ENCODE data around the gene CDKN2B-AS1.

The CDKN2B-AS1 gene

DNA sequence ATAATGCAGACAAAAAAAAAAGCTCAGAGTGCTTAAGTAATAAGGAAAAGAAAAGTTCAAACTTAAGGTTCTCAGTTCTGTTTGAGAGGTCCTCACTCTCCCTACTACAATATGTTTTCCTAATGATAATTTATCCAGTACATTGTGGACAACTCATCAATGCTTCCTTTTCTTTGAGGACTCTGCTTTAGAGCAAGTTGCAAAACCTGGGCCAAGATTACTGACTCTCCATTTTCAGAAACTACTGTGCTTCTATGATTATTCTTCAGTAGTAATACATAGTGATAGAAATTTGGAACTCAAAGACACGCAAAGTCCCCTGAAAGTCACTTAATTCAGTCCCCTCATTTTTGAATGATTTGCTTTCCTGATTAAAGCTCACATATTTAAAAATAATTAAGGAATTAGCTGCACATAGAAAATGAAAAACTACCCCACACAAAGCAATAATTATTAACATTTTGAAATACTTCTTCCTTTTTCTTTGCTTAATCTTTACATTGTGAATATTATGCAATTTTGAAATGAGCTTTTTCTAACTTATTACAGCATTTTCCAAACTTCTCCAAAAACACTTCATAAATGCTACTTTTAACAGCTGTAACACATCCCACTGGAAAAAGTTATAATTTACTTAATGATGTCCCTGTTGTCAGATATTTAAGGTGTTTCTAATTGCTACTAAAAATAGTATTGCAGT, 11.6 kb upstream of the CDKN2B-AS1 start:
- TF ChIP-seq, protein P1, sequence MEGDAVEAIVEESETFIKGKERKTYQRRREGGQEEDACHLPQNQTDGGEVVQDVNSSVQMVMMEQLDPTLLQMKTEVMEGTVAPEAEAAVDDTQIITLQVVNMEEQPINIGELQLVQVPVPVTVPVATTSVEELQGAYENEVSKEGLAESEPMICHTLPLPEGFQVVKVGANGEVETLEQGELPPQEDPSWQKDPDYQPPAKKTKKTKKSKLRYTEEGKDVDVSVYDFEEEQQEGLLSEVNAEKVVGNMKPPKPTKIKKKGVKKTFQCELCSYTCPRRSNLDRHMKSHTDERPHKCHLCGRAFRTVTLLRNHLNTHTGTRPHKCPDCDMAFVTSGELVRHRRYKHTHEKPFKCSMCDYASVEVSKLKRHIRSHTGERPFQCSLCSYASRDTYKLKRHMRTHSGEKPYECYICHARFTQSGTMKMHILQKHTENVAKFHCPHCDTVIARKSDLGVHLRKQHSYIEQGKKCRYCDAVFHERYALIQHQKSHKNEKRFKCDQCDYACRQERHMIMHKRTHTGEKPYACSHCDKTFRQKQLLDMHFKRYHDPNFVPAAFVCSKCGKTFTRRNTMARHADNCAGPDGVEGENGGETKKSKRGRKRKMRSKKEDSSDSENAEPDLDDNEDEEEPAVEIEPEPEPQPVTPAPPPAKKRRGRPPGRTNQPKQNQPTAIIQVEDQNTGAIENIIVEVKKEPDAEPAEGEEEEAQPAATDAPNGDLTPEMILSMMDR (IDR thresholded peaks at IDR 0.05; ENCODE audit: extremely low read depth, missing control alignments), result no peak
- DNase-seq (ENCODE audit: low spot score), result no peak

DNA sequence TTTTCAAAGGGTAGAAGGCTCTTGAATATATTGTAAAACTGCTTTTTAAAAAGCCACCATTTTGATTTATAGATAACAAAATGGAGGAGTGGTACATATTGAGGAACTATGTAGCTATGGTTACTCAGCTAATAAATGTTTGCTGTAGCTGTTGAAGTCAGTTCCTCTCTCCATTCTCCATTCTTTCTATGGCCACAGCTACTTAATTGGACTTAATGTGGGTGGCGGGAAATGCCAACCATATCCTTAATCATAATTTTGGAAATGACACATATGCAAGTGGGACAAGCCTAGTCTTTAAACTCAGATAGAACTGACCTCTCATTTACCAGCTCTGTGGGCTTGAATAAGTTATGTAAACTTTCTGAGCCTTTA, 11.0 kb upstream of the CDKN2B-AS1 start:
- TF ChIP-seq, protein P1 (IDR thresholded peaks at IDR 0.05; ENCODE audit: extremely low read depth, missing control alignments), result no peak

DNA sequence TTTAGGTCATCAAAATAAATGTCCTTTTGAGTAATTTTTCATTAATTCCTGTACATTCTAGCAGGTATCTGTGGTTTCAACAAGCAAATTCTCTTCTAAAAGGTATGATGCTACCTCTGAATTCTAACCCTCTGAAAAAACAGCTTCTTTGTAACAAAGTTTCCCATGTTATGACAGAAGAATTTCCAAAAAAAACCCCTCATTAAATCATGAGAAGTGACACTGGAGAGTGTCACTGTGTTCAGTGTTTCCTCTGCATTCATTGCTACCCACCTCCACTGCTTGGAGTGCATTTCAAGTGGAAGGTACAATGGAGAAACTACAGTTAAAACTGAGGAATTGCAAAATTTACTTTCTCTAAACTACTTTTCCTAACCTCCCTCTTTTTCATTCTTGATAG, 10.5 kb upstream of the CDKN2B-AS1 start:
- no peak for DNase-seq (ENCODE audit: low spot score)
- TF ChIP-seq, protein P1 (IDR thresholded peaks at IDR 0.05; ENCODE audit: extremely low read depth, missing control alignments), result no peak

More for the DNA sequence above, 11.0 kb upstream of the CDKN2B-AS1 start:
- no peak for DNase-seq (ENCODE audit: low spot score)

DNA sequence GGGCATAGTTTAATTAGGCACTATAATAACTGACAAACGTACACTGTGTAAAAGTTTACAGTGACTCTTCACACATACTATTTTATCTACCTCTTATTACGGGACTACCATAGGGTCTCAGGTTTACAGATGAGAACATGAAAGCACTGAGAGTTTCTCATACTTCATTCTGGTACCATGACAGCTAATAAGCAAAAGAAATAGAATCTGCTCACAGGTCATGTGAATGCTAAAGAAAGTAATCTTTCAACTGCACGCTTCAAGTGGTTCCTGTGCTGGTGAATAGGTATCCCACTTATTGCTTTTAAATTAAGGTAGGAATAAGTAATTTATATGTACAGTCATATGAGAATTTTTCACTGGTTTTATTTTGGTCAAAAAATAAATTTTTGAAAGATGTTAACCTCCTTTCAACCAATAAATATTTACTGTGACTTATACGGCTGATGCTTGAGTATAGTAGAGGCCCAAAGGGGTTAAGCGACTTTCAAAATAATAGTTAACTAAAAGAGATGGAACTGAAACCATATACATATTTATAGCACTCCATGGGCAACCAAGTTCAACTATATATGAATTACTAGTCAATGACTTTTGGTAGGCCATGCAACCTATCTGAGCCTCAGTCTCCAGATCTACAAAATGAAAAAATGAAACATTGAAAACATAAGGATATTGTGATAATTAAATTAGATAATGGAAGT, 8.5 kb upstream of the CDKN2B-AS1 start:
- DNase-seq (ENCODE audit: low spot score), result no peak
- TF ChIP-seq, protein P1 (IDR thresholded peaks at IDR 0.05; ENCODE audit: extremely low read depth, missing control alignments), result no peak

DNA sequence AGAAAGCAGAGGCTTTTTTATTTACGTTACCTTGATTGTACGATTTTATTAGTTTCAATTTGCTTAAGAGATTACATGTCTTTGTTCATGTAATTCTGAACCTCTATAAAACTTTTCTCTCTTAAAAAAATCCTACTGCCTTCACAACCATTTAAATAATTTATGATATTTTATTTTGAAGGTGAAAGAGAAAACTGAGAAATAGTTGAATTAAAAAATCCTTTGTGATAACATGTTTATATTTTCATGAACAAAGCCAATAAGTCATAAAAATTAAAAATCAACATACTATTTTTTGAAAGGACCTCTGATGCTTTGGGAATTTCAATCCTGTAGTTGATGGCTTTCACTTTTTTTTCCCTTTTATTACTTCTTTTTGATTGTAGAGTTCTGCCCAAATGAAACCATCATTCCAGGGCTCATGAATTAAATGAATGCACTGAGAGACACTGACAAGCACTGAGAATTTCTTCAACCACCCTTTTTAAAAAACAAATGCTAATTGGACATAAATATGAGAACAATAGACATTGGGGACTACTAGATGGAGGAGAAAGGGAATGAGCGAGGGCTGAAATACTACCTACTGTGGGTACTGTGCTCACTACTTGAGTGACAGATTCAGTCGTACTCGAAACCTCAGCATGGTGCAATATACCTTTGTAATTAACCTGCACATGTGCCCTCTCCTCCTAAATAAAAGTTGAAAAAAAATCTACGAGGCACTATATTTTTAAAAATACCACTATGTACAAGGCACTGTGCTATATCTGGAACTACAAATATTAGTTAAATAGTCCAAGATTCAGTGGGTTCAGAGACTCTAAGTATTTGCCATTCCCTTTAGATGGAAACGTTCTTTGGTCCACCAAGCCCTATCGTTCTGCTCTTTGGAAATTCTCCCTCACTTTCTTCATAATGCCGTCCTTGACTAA, 6.3 kb upstream of the CDKN2B-AS1 start:
- DNase-seq (ENCODE audit: low spot score), result no peak

DNA sequence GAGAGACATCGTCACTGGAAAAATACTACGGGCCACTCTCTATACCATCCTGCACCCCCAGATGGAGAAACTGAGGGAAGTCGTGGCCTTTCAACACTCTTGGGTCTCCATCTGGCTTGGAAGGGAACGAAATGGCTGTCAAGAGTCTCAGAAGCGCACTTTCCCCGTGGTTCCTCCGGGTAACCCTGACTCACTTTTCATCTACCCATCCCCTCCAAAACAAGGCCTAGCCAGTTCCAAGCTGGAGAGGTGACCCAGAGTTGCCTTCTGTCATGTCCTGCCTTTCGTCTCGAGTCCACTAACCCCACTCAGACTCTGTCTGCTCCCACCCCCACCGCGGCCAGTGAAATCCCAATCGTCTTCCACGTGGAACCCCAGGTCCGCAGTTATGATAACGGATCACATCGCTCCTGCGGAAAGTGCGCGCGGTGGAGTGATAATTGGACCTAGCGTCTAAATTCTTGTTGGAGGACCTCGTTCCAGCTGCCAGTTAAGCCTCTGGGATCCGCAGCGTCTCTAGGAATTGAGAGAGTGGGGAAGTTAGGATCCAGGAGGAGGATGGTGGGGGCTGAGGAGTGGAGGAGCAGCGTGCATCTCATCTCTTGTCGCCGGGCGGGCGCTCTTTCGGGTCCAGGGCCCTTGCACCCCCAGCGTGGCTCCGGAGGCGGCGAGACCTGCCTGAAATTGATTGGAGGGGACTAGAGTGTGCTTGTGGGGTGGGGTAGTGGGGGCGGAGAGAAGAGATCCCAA, 5.0 kb upstream of the CDKN2B-AS1 start:
- no peak for DNase-seq (ENCODE audit: low spot score)
- TF ChIP-seq, protein P1 (IDR thresholded peaks at IDR 0.05; ENCODE audit: extremely low read depth, missing control alignments), result no peak

More for the DNA sequence above, 6.3 kb upstream of the CDKN2B-AS1 start:
- TF ChIP-seq, protein P1 (IDR thresholded peaks at IDR 0.05; ENCODE audit: extremely low read depth, missing control alignments), result no peak
